Nephron progenitor cell (in vitro differentiated cells): ENCODE data around the gene ASAP2.
A peak's percentile ranks its signal among the peaks of the same experiment; 100 is the strongest.

Source experiments
- DNase-seq: peaks from one replicate; pipeline ENCODE4 v3.0.0; 2021
- H3K27ac Mint-ChIP-seq: 2 replicates; pipeline ENCODE4 v1.8.0; 2021; ENCODE audit warnings: mild to moderate bottlenecking, moderate library complexity, mixed read lengths
- H3K27me3 Mint-ChIP-seq: 2 replicates; pipeline ENCODE4 v1.8.0; 2021; ENCODE audit warnings: mild to moderate bottlenecking, low read depth, mixed read lengths; ENCODE audit not compliant: poor library complexity
- H3K36me3 Mint-ChIP-seq: 2 replicates; pipeline ENCODE4 v1.8.0; 2021; ENCODE audit warnings: low read depth, mixed read lengths
- H3K4me1 Mint-ChIP-seq: 2 replicates; pipeline ENCODE4 v1.8.0; 2021; ENCODE audit warnings: mixed read lengths
- H3K4me3 Mint-ChIP-seq: 2 replicates; pipeline ENCODE4 v1.8.0; 2021; ENCODE audit warnings: mild to moderate bottlenecking, moderate library complexity, mixed read lengths
- H3K9me3 Mint-ChIP-seq: 2 replicates; pipeline ENCODE4 v1.8.0; 2021; ENCODE audit warnings: mild to moderate bottlenecking, moderate library complexity, mixed read lengths
- TF ChIP-seq, protein P1 (sequence below): fragments of 200-600 bp; sonication (generic); IDR thresholded peaks from 2 replicates; pipeline ENCODE4 v1.5.0; 2021; ENCODE audit warnings: antibody characterized with exemption

The ASAP2 gene

DNA sequence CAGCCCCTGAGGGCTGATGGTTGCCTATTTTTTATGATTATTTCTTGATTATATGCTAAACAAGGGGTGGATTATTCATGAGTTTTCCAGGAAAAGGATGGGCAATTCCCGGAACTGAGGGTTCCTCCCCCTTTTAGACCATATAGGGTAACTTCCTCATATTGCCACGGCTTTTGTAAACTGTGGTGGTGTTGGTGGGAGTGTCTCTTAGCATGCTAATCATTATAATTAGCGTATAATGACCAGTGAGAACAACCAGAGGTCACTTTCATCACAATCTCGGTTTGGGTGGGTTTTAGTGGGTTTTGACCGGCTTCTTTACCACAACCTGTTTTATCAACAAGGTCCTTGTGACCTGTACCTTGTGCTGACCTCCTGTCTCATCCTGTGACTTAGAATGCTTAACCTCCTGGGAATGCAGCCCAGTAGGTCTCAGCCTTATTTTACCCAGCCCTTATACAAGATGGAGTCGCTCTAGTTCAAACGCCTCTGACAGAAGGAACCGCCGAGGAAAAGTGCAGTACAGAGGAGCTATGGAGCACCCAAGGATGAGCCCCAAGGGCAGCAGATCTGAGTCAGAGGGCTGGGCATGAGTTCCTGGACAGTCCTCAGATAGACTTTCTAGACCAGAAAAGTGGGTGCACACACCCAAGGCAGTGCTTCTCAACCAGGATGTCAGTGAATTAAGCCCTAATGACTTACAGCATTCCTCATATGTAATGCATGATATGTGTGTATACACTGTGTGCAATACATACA lies 37.1 kb upstream of the ASAP2 start:
- peaks cover 43% of the 10 kb centered on the region for H3K4me1 Mint-ChIP-seq
- no peak overlapping the region for H3K4me3 Mint-ChIP-seq
- H3K36me3 Mint-ChIP-seq = no peaks in the 10 kb centered on the region
- H3K9me3 Mint-ChIP-seq = no peaks in the 10 kb centered on the region
- no peak overlapping the region for H3K27ac Mint-ChIP-seq
- no peak for DNase-seq
- TF ChIP-seq, protein P1, sequence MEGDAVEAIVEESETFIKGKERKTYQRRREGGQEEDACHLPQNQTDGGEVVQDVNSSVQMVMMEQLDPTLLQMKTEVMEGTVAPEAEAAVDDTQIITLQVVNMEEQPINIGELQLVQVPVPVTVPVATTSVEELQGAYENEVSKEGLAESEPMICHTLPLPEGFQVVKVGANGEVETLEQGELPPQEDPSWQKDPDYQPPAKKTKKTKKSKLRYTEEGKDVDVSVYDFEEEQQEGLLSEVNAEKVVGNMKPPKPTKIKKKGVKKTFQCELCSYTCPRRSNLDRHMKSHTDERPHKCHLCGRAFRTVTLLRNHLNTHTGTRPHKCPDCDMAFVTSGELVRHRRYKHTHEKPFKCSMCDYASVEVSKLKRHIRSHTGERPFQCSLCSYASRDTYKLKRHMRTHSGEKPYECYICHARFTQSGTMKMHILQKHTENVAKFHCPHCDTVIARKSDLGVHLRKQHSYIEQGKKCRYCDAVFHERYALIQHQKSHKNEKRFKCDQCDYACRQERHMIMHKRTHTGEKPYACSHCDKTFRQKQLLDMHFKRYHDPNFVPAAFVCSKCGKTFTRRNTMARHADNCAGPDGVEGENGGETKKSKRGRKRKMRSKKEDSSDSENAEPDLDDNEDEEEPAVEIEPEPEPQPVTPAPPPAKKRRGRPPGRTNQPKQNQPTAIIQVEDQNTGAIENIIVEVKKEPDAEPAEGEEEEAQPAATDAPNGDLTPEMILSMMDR = no peak
- H3K27me3 Mint-ChIP-seq = peaks cover 11% of the 10 kb centered on the region

DNA sequence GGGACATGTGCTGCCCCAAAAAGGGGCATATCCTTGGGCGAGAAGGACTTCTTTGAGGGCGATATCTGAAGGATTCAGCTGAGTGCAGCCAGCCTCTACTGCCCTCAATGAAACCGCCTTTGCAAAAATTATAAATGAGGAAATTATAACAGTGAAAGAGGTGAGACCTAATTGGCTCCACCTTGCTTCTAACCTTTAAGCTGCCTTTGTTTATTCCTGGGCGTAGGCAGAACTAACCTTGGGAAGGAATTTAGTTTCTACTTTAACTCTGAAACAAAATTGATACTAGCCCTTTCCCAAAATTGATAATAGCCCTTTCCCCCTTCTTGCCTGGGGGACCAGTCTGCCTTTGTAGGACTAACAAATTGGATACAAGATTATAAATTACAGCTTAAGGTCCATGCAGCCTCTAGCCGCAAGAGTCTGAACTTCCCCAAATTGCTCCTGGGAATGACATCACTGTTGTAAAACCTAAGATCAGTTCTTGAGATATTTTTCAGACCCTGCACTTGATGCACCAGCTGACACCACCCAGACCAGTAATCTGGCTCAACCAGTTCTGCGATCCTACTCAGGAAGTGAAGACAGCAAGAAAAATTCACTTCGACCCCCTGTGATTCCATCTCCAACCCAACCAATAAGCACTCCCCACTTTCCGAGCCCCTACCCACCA lies 36.0 kb upstream of the ASAP2 start:
- no peak overlapping the region for H3K27ac Mint-ChIP-seq
- DNase-seq = no peak
- TF ChIP-seq, protein P1 = no peak
- peaks cover 43% of the 10 kb centered on the region for H3K4me1 Mint-ChIP-seq
- H3K27me3 Mint-ChIP-seq = peaks cover 9% of the 10 kb centered on the region
- no peaks in the 10 kb centered on the region for H3K36me3 Mint-ChIP-seq
- no peaks in the 10 kb centered on the region for H3K9me3 Mint-ChIP-seq
- H3K4me3 Mint-ChIP-seq = no peak overlapping the region

DNA sequence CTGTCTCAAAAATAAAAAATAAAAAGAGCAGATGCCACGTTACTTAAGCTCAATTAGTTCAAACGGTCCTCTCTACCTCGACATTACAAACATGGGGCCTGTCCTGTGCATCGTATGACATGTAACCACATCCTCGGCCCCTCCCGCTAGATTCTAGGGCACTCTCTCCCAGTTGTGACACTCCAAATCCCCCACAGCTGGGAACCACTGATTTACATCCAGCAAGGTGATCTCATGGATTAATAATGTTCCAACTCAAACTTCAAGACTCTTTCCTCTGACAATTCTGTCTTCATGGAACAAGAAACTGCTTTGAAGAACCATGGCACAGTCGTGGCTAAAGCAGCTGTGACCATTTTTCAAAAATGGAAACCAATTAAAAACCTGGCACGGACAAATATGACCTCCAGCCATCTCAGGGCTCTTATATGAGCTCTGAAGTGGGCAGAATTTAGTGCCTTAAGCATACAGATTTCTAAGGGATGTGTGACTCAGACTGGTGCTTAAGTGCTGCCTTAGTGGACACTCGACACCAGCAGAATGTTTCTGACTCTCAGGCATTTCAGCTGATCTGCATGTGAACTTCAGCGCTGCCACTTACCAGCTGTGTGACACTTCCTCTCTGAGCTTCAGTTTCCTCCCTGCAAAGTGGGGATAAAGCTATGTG lies 31.7 kb upstream of the ASAP2 start:
- H3K27ac Mint-ChIP-seq = peak overlapping the region; percentile 79
- DNase-seq = no peak
- H3K4me3 Mint-ChIP-seq = no peak overlapping the region
- H3K36me3 Mint-ChIP-seq = no peaks in the 10 kb centered on the region
- TF ChIP-seq, protein P1 = no peak
- H3K4me1 Mint-ChIP-seq = peaks cover 30% of the 10 kb centered on the region
- peaks cover 16% of the 10 kb centered on the region for H3K27me3 Mint-ChIP-seq
- H3K9me3 Mint-ChIP-seq = no peaks in the 10 kb centered on the region

DNA sequence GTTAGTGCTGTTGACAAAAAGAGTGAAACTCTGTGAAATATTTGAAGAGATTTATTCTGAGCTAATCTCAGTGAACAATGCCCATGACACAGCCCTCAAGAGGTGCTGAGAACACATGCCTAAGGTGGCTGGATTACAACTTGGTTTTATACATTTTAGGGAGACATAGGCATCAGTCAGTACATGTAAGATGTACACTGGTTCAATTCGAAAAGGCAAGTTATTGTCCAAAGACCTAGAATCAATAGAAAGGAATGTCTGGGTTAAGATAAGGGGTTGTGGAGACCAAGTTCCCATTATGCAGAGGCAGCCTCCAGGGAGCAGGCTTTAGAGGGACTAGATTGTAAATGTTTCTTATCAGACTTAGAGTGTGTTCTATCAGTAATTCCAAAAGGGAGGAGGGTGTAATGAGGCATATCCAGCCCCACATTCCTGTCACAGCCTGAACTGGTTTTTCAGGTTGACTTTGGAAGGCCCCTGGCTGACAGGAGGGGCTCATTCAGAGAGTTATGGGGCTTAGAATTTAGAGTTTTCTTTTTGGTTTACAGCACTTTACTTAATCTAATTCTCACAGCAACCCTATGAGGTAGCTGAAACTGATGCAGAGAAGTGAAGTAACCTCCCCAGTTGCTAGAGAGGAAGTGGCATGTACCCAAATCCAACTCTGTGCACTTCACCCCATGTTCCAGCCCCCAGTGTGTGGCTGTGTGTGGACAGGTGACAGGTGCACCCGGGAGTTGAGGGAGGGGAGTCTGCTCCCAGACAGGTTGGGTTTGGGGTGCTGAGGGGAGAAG lies 28.3 kb upstream of the ASAP2 start:
- H3K36me3 Mint-ChIP-seq = peaks cover 4% of the 10 kb centered on the region
- H3K27ac Mint-ChIP-seq = peak overlapping the region; percentile 40
- TF ChIP-seq, protein P1 = no peak
- peaks cover 19% of the 10 kb centered on the region for H3K9me3 Mint-ChIP-seq
- no peak for DNase-seq
- peak overlapping the region; percentile 13 for H3K4me3 Mint-ChIP-seq
- peaks cover 19% of the 10 kb centered on the region for H3K27me3 Mint-ChIP-seq
- H3K4me1 Mint-ChIP-seq = peaks cover 32% of the 10 kb centered on the region

DNA sequence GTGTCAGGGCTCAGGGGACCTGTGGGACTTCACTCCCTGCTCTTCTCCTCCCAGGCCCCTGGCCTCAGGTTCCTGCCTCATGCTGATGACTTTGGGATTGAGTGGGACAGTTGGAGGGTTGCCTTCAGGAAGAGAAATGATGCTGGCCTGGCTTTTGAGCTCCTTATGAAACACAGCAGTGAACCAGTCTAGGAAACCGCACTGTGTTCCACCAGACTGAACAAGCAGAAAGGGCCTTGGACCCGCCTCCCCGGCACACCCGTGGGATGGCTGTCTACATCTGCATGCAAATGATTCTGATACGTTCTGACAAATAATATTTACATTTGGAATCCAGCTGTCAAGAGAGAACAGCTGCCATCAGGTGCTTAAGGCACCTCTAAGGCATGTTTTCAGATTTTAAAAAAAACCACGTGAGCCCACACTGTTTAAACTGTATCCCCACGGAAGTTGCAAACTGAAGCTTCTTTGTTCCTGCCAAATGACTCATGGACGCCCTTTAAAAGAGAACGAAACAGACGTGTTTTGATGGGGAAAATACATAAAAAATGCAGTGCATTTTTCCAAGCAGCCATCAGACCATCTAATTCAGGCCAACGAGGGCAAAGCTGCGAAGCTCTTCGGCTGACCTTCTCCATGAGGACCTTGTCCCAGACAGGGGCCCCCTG lies 27.6 kb upstream of the ASAP2 start:
- Mint-ChIP-seq H3K4me1 (peaks cover 39% of the 10 kb centered on the region), H3K27me3 (peaks cover 16% of the 10 kb centered on the region), H3K27ac (no peak overlapping the region), H3K9me3 (peaks cover 19% of the 10 kb centered on the region), H3K36me3 (peaks cover 4% of the 10 kb centered on the region), H3K4me3 (no peak overlapping the region)
- TF ChIP-seq, protein P1 = no peak
- no peak for DNase-seq
